GM20000 (cell line): Measurements from ENCODE around the gene TIAM2.

Source experiments
- DNase-seq: peaks from one replicate; pipeline ENCODE4 v3.0.0; 2012; ENCODE audit warnings: low spot score
- TF ChIP-seq, protein P1 (sequence below): IDR thresholded peaks from 2 replicates; pipeline ENCODE4 v1.5.1; 2012; ENCODE audit warnings: mild to moderate bottlenecking, control low read depth; ENCODE audit errors: extremely low read depth, missing control alignments

The TIAM2 gene

DNA sequence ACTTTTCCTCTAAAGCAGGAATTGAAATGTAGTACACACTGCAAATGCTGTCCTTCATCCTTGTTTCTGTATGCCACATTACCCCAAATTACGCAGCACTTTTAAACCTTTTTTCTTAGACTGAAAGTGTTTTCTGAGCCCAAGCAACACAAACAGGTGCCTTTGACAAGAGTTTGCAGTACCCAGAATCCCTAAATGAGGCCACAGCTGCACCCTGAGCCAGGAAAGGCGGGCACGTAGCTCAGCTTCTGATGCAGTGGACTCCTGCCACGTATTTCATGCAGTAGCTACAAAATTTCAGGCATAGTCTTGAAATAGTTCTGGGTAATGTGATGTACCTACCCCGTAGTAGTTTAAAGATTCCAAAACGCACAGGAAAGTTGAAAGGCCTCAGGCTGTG lies 237.7 kb downstream of the TIAM2 start:
- DNase-seq = no peak
- TF ChIP-seq, protein P1, sequence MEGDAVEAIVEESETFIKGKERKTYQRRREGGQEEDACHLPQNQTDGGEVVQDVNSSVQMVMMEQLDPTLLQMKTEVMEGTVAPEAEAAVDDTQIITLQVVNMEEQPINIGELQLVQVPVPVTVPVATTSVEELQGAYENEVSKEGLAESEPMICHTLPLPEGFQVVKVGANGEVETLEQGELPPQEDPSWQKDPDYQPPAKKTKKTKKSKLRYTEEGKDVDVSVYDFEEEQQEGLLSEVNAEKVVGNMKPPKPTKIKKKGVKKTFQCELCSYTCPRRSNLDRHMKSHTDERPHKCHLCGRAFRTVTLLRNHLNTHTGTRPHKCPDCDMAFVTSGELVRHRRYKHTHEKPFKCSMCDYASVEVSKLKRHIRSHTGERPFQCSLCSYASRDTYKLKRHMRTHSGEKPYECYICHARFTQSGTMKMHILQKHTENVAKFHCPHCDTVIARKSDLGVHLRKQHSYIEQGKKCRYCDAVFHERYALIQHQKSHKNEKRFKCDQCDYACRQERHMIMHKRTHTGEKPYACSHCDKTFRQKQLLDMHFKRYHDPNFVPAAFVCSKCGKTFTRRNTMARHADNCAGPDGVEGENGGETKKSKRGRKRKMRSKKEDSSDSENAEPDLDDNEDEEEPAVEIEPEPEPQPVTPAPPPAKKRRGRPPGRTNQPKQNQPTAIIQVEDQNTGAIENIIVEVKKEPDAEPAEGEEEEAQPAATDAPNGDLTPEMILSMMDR = no peak

DNA sequence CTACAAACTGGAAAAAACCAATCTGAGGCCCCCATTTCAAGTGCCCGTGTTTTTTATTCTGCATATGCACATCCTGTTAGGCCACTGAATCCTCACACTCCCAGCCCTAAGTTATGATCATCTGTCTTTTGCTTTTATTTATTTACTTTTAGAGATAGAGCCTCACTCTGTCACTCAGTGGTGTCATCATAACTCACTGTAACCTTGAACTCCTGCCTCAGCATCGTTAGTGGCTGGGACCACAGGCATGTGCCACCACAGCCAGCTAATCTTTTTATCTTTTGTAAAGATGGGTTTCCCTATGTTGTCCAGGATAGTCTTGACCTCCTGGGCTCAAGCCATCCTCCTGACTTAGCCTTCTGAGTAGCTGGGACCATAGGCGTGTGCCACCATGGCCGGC lies 239.1 kb downstream of the TIAM2 start:
- TF ChIP-seq, protein P1 = no peak
- DNase-seq = no peak

DNA sequence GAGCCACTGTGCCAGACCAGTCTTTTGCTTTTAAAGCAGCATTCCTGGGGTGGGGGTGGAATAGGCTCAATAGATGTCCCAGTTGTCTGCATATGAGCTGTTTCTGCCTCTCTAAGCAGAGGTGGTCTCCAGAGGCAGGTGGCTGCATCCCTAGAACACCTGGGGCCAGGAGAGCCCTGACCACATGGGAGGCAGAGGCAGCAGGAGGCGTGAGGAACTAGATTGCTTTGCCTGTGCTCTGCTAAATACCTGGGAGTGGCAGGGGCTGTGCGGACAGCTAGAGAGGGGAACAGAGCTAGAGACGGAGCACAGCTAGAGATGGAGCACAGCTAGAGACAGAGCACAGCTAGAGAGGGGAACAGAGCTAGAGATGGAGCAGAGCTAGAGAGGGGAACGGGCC lies 239.6 kb downstream of the TIAM2 start:
- TF ChIP-seq, protein P1 = no peak
- no peak for DNase-seq

DNA sequence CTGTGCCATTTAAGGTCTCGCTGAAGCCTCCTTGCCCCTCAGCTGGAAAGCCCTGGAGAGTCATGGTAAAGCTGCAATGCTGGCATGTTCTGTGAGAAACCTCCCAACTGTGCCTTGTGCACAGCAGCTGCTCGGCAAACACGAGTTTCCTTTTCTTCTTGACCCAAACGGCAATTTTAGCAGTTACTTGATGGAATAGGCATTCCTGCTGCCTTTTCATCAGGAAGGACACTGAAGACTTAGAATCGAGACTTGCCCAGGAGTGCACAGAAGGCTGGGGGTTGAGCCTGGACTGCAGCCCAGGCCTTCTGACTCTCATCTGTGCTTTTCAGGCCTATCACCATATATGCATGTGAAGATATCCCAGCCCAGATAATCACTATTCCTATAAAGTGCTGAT lies 240.0 kb downstream of the TIAM2 start:
- TF ChIP-seq, protein P1 = no peak
- DNase-seq = no peak

DNA sequence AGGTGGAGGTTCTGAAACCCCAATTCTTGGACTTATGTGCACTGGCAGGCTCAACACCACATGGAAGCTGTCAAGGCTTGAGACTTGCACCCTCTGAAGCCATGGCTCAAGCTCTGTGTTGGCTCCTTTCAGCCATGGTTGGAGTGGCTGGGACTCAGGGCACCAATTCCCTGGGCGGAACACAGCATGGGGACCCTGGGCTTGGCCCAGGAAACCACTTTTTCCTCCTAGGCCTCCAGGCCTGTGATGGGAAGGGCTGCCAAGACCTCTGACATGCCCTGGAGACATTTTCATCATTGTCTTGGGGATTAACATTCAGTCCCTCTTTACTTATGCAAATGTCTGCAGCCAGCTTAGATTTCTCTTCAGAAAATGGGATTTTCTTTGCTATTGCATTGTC lies 242.5 kb downstream of the TIAM2 start:
- no peak for DNase-seq
- TF ChIP-seq, protein P1 = no peak

DNA sequence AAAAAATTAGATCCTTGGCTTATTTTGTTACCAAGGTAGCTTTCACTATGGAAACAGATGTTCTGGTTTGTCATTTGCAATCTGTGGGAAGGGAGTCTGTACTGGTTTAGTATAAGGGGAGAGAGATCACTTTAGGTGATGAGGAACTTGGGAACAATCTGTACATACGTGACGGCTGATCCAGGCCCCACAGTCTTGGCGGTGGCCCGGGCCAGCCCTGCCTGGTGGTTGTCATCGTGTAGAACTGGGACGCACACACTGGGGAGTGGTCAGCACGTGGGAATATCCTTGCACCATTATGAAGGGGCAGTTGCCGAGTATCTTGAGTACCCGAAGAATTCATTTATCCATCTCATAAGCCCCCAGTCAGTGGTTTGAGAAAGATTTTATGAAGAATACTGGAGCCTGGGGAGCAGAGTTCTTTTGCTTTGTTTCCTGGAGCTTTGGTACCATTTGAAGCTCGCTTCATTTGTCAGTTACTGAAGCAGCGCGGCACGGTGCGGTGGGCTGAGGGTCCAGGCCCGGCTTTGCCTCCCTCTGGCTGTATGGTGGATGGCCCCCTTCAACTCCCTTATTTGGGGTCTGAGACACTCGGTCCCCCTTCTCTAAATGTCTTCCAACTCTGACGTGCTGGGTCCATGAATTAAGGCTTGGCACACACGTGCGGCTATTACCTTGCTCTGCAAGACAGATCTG lies 245.9 kb downstream of the TIAM2 start:
- no peak for DNase-seq
- TF ChIP-seq, protein P1 = no peak

DNA sequence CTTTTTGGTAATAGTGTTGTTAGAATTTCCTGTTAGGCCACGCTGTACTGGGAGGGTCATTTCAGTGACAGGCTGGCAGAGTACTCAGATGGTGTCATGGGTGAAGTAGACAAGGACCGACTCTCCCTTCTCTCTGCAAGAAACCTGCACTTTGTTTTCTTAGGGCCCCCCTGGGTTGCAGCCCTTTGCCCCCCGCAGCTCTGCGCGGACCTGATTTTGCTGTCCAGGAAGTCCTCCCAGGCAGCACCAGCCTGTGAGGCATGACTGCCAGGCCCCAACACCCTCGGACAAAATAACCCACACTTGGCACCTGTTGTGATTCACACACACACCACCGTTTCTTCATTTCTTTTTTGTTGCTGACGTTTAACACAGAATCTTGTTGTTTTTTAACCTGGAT lies 246.9 kb downstream of the TIAM2 start:
- no peak for DNase-seq
- TF ChIP-seq, protein P1 = no peak
